ENCODE measurements around the gene LCE2B.
"Not testable (repeated sequence)": the region's sequence is repeated elsewhere in the genome, so short reads cannot be mapped to it uniquely, and the experiment has no call there.

Gene LCE2B

GRCh38 chr1:152658649-152659048, 27.3 kb upstream of the LCE2B start:
- TF ChIP-seq CTCF (conservative IDR thresholded peaks at IDR 0.05; ENCODE audit: low read depth, low read length), result no peak
- no peak overlapping the region for H3K4me3 ChIP-seq (ENCODE audit: low read length)
- DNase-seq (ENCODE audit: low read depth), result no peak

- no peak for DNase-seq (ENCODE audit: low read depth)
- no peak within 1 kb of the TSS for H3K4me3 ChIP-seq (ENCODE audit: low read length)
- no peak for TF ChIP-seq CTCF (conservative IDR thresholded peaks at IDR 0.05; ENCODE audit: low read depth, low read length)
Measured at GRCh38 chr1:152663098-152663497, 22.8 kb upstream of the LCE2B start, which contains the start of gene LCE2D. Gene LCE2D, plus strand, starts transcription at chr1:152663380. Its CDS starts 726 bp downstream, at chr1:152664106.

- not testable (repeated sequence) for DNase-seq (ENCODE audit: low read depth); H3K4me3 ChIP-seq (ENCODE audit: low read length)
Measured at GRCh38 chr1:152666171-152666570, 19.8 kb upstream of the LCE2B start.

GRCh38 chr1:152667648-152668047, 18.3 kb upstream of the LCE2B start:
- no peak for DNase-seq (ENCODE audit: low read depth)
- H3K4me3 ChIP-seq (ENCODE audit: low read length), result no peak overlapping the region
- TF ChIP-seq CTCF (conservative IDR thresholded peaks at IDR 0.05; ENCODE audit: low read depth, low read length), result no peak

GRCh38 chr1:152673016-152673415, 12.9 kb upstream of the LCE2B start:
- TF ChIP-seq CTCF (conservative IDR thresholded peaks at IDR 0.05; ENCODE audit: low read depth, low read length), result no peak
- no peak overlapping the region for H3K4me3 ChIP-seq (ENCODE audit: low read length)
- no peak for DNase-seq (ENCODE audit: low read depth)

- not testable (repeated sequence) for DNase-seq (ENCODE audit: low read depth); H3K4me3 ChIP-seq (ENCODE audit: low read length)
Measured at GRCh38 chr1:152674983-152675382, 10.9 kb upstream of the LCE2B start, which contains the start of gene LCE2C. Gene LCE2C, plus strand, starts transcription at chr1:152675279. Its CDS starts 737 bp downstream, at chr1:152676016.

- DNase-seq (ENCODE audit: low read depth), result no peak
- no peak overlapping the region for H3K4me3 ChIP-seq (ENCODE audit: low read length)
- no peak for TF ChIP-seq CTCF (conservative IDR thresholded peaks at IDR 0.05; ENCODE audit: low read depth, low read length)
Measured at GRCh38 chr1:152679459-152679858, 6.5 kb upstream of the LCE2B start.

- TF ChIP-seq CTCF (conservative IDR thresholded peaks at IDR 0.05; ENCODE audit: low read depth, low read length), result no peak
- no peak for DNase-seq (ENCODE audit: low read depth)
- no peak overlapping the region for H3K4me3 ChIP-seq (ENCODE audit: low read length)
Measured at GRCh38 chr1:152681616-152682015, 4.3 kb upstream of the LCE2B start.
